Stomach (tissue), 4 donors: ENCODE measurements around the gene KRT38.

Source experiments
- POLR2A ChIP-seq, 4 donors: fragments of 450-650 bp; IDR thresholded peaks; one replicate each; pipeline ENCODE4 v1.6.1; 2016; ENCODE audit warnings: antibody characterized with exemption in 4 of 4, control low read depth in 2 of 4, mild to moderate bottlenecking in 1 of 4, moderate library complexity in 1 of 4
- POLR2AphosphoS5 ChIP-seq, 3 donors: sonication (generic); formaldehyde crosslinking; IDR thresholded peaks; one replicate each; pipeline ENCODE4 v1.6.1; 2016; ENCODE audit warnings: antibody characterized with exemption in 3 of 3
- TF ChIP-seq, protein P1 (sequence below), 7 experiments: fragments of 450-650 bp in 4 of 7; fragments of 200-600 bp in 3 of 7; sonication (generic) in 3 of 7; IDR thresholded peaks; one replicate each; pipeline ENCODE4 v1.5.1; 2016 to 2019; ENCODE audit warnings: antibody characterized with exemption in 7 of 7, control low read depth in 2 of 7, mild to moderate bottlenecking in 1 of 7

DNA sequence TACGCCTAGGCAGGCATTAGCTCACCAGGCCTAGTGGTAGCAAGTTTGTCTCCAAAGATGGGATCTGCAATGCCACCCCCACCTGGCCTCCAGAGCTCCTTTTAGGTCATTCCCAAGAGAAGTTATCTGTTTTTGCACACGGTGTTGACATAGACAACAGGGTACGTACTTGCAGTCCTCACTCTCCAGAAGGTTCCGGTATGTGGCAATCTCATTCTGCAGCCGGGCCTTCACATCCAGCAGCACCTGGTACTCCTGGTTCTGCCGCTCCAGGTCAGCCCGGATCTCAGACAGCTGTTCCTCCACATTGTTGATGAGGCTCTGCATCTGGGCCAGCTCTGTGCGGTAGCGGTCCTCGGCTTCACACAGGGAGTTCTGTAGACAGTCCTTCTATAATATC lies 33.6 kb downstream of the KRT38 start:
- TF ChIP-seq, protein P1, sequence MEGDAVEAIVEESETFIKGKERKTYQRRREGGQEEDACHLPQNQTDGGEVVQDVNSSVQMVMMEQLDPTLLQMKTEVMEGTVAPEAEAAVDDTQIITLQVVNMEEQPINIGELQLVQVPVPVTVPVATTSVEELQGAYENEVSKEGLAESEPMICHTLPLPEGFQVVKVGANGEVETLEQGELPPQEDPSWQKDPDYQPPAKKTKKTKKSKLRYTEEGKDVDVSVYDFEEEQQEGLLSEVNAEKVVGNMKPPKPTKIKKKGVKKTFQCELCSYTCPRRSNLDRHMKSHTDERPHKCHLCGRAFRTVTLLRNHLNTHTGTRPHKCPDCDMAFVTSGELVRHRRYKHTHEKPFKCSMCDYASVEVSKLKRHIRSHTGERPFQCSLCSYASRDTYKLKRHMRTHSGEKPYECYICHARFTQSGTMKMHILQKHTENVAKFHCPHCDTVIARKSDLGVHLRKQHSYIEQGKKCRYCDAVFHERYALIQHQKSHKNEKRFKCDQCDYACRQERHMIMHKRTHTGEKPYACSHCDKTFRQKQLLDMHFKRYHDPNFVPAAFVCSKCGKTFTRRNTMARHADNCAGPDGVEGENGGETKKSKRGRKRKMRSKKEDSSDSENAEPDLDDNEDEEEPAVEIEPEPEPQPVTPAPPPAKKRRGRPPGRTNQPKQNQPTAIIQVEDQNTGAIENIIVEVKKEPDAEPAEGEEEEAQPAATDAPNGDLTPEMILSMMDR (IDR thresholded peaks at IDR 0.05): no peak
- TF ChIP-seq POLR2A (IDR thresholded peaks at IDR 0.05): no peak
- no peak for TF ChIP-seq POLR2AphosphoS5 (IDR thresholded peaks at IDR 0.05)
